HG03060 (cell line): ENCODE measurements around the gene SWT1.

Source experiments
- ATAC-seq: cut with Tn5 transposase; IDR thresholded peaks from one replicate; pipeline ENCODE4 v1.9.1; 2021; ENCODE audit warnings: low read depth, moderate number of reproducible peaks; ENCODE audit not compliant: unreplicated experiment

Gene SWT1

DNA sequence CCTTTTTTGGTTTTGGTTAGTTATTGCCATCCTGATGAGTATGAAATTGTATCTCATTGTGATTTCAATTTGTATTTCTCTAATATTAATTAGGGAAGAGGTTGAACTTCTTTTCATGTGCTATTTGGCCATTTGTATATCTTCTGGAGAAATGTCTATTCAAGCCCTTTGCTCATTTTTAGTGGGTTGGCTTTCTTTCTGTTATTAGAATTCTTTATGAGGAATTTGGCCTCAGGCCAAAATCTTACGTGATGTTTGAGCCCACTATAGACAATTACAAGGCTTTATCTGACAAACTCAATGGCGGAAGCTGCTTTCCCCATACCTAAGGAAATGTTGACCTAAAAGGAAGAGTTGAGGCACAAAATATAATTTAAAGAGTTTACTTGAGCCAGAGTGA is 127.1 kb downstream of the SWT1 start:
- no peak for ATAC-seq

DNA sequence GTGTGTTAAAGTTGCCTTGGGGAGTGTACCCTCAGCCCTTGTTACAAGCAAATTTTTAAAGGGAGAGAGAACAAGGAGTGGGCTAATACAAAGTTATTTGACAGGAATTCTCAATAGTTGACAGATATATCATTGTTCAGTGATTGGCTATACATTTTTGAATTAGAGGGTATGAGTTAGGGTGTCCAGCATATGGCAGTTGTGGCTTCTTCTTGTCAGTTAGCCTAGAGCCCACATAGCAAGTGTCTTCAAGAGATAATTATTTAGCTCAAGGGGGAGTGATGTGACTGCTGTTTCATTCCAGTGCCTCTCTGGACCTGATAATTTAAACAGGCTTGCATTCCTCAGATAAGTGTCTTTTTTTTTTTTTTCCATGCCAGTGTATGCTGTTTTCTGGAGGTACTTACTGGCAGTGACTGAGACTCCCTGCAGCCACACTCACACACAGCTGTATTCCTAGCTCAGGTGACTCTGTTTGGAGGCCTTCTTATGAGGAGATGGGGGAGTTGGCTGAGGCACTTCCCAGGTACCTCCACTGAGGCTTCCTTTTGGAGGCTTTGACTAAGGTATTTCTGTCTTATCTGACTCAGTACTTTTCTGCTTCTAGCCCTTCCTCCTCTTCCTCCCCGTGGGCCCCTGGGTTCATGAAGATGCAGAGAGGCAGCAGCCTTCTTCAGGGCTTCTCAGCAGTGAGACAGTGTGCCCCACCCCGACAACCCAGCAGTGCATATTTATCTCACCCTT is 127.7 kb downstream of the SWT1 start:
- no peak for ATAC-seq

DNA sequence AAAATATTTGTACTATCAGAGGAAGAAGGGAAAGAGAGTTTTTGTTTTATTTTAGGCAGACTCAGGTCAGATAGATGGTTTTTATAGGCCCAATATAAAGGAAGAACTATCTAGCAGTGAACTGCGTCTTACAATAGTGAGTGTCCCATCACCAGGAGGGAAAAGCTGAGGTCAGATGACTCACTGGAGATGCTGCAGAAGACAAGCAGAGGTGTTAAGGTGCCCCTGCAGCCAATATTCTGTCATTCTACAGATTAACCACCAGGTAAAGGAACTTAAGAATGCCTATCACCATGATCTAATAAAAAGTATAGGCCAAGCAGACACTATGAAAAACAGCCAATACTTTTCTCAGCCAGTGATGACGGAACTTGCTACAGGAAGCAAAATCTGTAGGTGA is 130.5 kb downstream of the SWT1 start:
- no peak for ATAC-seq

DNA sequence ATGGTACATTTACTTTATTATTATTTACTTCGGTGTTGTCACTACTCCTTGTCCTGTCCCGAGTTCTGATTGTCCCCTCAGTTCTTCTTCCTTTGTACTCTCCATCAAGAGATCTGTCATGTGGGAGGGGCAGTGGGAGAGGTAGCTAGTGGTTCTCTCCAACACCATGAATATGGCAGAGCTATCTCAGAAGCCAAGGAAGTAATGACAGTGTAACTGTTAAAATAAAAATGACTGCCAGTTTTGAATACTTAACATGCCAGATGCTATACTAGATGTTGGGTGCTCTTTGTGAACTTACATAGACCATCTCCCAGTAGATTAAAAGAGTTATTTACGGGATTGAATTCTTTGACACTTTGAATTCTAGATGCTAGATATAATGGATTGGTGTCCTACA is 131.5 kb downstream of the SWT1 start:
- no peak for ATAC-seq

DNA sequence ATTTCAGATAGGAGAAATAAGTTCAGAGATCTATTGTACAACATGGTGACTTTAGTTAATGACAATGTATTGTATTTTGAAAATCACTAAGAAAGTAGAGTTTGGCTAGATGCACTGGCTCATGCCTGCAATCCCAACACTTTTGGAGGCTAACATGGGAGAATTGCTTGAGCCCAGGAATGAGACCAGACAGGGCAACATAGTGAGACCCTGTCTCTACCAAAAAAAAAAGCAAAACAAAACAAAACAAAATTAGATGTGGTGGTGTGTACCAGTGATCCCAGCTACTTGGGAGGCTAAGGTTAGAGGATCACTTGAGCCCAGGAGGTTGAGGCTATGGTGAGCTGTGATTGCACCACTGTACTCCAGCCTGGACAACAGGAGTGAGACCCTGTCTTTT is 132.9 kb downstream of the SWT1 start:
- no peak for ATAC-seq

DNA sequence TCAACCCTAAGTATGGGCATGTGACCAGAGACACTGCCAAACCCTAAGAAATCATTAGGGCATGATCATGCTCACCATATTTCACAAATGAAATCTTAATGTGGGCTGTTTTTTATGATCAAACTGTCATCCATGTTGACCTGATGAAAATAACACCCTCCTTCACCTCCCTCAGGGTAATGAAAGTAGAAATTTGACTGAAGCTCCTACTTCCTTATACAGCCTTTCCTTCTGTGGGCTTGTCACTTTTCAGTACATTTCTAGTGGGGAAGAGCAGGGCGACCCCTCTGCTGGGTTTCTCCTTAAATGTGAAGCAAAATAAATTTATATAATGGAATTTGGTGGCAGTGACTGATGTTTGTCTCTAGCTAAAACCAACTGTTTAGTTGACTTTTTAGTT is 134.2 kb downstream of the SWT1 start:
- ATAC-seq = no peak

DNA sequence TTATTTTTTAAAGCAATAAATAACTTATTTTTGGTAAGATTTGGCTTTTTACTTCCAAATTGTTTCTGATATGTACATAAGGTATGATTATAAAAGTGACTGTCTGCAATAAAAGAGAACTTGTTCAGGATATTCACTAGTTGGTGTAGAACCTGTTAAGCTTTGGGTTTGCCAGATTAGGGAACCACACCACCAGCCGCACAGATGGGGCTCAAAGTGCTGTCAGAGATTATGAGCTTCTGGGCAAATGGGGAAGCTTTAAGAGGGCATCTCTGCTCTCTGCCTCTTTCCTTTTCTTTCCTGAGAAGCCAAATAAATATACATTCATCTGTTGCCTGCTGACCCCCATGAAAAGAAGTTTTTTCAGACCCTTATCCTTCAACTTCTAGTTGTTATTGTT is 134.7 kb downstream of the SWT1 start:
- no peak for ATAC-seq

DNA sequence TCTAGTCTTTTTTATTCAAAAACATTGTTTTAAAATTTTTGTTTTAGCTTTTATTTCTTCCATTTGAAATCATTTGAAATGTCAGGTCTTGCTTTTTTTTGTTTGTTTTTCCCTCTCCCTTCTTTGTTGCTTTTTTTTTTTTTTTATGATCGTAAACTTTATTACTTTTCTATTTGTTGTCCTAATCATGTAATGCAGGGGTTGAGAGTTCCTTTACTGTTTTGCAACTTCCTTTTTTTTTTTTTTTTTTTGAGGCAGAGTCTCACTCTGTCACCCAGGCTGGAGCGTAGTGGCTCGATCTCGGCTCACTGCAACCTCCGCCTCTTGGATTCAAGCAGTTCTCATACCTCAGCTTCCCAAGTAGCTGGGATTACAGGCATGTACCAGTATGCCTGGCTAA is 135.3 kb downstream of the SWT1 start:
- no peak for ATAC-seq

DNA sequence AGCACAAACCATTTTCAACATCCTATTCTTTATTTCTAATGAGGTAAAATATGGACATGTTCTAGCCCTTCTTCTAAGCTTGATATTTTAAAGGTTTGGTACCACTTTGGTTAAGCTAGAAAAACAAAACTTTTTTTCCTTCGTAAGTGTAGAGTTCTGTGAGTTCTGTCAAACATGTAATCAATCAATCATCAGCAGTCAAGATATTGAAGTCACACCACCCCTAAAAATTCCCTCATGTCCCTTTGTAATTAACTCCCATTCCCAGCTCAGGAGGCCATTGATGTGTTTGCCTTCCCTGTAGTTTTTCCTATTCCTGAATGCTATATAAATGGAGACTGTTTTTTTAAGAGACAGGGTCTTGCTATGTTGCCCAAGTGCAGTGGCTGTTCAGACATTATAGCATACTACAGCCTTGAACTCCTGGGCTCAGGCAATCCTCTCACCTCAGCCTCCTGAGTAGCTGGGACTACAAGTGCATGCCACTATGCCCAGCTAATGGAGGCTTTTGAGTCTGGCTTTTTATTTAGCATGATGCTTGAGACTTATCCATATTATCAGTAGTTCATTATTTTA is 137.1 kb downstream of the SWT1 start:
- ATAC-seq = no peak

DNA sequence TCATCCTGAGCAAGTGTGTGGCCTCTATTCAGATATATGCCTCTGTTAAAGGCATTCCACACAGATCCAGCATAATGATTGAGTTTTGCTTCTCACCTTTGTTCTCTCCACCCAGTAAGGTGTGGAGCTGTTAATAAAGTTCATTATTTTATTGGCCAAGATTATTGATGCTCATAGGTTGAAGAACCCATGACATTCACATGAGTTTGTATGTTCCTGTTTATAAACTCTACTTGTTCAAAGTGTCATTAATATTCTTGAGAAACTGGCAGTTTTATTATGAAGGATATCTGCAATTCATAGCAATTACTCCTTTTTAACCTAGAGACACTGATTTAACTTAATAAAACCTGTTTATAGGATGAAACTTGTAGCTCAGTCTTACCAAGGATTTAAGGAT is 138.1 kb downstream of the SWT1 start:
- no peak for ATAC-seq

DNA sequence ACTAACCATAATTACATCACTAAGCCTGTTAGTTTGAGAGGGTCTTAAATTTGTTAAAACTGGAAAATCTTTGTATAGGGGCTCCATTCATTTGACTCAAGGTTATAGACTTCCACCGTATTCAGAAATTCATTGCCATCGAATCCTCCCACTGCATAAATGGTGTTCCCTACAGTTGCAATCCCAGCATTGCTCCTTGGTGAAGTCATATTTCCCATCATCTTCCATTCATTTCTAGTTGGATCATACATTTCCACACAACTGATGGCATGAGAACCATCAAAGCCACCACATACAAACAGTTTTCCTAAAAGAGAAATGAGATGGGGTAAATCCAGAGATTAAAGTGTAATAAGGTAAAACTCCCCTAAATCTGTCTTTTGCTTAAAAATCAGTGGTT is 141.0 kb downstream of the SWT1 start:
- no peak for ATAC-seq

DNA sequence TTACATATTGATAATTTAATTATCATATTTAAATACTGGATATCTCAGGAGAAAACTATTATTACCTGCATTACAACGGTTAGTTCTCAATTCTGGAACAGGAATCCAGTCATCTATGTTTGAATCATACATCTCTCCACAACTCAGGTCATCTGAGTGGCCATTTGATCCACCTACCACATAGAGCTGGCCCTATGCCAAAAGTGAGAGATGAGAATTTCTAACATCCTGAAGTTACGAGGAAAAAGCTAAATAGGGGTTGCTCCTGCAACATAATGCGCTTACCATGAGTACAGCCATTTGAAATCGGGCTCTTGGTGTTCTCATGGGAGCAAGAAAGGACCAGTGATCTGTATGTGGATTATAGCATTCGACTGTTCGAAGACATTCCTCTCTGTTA is 143.2 kb downstream of the SWT1 start:
- ATAC-seq = no peak

DNA sequence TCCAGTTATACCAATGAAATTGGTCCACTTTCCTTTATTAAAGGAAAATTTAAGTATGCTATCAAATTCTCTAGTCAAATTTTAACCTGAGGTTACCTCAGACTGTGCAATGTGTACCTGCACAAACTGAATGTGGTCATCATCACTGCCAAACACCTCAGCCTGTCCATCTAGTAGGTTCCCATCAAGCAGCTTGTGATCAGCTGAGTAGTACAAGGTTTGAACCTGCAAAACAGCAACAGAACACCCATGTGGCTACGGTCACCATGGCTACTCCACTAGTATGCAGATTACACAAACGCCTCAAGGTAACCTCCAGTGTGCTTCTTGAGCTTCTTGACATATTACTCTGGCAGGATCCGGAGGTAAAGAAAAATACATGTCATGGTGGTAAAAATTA is 148.5 kb downstream of the SWT1 start:
- ATAC-seq = no peak

DNA sequence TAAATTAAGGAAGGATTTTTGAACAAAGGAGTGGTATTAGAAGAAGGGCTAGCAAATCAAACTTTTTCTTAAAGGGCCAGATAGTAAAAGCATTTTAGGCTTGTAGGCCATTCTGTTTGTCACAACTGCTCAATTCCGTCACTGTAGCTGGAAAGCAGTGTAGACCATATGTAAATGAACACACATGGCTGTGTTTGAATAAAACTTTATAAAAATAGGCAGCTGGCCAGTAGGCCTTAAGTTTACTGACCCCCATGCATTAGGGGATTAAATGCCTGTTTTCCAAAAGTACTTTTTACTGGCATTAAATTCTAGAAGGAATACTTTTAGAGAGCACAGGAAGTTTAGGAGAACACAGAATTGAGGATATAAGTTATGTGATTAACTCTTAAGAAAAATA is 151.2 kb downstream of the SWT1 start:
- no peak for ATAC-seq

DNA sequence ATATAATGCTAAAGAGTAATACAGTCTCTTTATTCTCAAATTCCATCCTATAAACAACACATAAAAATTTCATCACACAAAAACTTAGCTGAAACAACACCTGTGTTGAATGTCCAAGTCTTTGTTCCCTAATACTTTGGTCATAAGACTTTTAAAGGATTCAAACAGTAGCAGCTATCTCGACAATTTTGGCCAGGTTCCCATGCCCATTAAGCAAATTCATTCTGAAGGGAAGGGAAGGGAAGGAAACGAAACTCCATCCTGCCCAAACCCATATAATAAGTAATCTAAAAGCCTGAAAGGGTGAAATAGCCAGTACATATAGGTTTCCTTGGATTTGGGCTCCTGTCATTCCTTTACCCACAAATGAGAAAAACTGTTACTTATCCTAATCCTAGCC is 152.6 kb downstream of the SWT1 start:
- no peak for ATAC-seq

DNA sequence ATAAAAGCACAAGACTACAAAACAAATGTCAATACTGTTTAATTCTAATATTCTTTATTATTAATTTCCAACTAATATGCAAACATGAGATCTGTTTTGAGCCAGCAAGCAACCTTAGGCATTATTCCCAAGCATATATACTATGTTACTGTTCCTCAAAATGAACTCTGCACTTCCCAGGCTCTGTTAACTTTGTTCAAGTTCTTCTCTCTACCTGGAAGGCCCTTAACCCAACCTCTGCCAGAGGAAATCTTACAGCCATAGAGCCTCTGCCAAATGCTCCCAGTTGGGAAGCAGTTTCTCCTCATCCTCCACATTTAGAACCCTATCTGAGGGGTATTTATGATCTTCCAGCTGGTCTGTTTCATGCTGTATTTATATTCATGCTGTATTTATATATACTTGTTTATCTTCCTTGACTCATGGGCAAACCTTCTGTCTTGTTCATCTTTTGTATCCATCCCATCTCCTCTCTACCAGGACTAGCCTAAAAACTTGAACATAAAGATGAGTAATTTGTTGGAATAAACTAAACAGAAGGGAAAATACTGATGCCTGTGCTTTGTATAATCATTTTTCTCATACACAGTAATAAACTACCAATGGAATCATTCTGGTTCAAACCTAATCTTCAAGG is 154.7 kb downstream of the SWT1 start:
- no peak for ATAC-seq

DNA sequence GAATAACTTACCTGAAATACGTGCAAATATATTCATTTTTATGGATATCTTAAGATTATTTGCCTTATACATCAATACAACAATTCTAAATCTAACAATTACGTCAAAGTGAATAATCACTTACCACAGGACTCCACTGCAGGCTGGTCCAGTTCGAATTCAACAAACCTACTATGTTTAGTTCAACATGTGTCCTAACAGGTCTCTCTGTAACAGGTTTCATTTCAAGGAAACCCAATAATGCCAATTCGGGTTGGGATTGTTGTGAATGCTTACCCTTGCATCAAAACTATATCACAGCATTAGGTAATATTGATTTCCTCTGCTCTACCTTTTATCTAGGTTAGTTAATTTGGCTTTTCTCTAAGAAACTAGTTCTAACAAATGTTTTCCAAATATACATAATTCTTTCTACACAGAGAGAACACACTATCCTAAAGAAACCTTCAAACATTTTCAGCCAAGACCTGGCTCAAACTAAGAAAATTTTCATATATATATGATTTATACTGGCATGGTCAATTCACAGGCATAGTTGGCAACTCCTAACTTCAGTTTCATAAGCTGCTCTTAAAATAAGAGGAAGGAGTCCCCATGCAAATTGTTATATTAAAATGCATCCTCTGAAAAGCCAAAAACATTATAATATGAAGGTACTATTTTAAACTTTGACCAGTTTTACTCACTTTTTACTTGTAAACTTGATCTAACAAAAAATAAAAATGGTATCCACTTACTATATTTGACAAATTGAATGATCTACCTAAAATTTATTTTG is 155.6 kb downstream of the SWT1 start:
- ATAC-seq = no peak

DNA sequence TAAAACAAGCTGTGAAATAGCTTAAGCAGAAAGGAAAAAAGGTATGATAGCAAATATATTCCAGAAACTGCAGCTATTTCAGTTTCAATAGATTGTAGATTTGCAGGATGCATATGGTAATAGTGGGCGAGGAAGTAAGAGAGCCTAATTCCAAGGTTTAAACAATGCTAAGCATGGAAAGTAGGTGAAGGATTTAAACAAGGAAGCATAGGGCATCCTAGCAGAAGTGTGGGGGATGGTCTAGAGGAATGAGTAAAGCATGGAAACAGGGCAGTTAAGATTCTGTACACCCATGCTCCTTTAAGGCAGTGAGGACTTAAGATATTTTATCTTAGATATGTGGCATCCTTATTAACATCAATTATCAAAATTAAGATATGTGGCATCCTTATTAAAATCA is 157.4 kb downstream of the SWT1 start:
- ATAC-seq = no peak

DNA sequence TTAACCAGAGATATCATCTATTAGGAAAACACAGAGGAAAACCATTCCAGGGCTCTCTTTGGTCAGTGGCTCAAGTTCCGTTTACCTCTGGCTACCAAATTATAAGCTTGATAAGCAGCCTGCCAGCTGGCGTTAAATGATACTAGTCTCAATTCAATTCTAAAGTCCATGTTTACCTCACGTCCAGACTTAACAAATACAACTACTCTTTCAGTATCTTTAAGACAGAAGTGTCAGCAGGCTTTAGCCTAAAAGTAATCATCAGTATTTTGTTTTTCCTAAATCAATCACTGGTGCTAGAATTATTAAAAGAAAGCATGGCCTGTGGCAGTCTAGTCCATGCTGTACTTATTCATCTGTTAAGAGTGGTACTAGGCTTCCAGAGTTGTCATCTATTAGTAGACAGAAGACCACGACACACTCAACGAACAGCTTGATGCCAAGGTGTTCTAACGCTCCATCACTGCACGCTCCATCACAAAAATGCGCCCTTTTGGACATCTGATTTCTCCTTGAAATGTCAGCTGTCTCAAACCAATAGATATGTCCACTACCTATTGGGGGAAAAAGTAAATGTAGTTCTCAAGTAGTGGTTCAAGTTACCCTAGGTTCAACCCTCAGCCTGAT is 158.6 kb downstream of the SWT1 start:
- no peak for ATAC-seq

DNA sequence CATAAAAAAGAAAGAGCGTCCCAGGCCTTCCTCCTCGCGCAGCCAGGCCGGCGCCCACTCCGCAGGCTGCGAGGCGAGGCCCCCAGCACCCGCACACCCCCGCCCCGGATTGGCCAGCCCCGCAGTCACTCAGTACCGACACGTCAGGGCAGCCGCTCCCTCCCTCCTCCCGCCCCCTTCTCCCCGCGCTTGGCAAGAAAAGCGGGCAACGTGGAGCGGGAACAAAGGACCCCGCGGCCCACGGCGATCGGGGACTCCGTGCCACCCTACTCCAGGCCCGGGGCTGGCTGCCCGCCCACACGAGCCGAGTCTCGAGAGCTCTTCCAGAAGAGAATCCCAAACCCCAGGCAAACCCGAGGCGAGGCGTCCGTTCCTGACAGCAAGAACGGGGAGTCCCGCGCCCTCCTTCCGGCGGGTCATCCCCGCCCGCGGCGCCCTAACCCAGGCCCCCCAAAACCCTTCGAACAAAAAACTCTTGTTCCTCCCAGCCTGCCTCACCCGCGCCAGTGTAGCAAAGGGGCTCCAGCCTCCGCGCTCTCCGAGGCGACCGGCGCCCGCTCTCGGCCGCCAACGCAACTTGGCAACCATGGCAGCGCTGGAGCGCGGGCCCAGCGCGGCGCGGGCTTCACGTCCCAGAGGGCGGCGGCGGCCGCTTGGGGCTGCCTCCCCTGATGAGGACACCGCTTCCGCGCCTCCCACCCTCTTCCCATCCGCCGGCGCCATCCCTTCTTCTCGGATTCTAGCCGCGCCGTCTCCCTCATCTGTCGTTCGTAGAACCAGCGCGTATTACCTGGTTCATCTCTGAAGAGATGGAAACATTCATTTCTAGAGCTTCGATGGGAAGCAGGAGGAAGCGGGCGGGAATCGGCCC is 159.4 kb downstream of the SWT1 start:
- ATAC-seq = no peak
